SK-N-SH treated with all-trans-retinoic acid at 6 μM for 48 hours (cell line): Measurements from ENCODE around the gene OR52W1.

Experiments
- ATAC-seq: fragments of 200-7000 bp; cut with Tn5 transposase; 3 replicates; pipeline ENCODE4 v1.9.1; 2020; ENCODE audit warnings: mild to moderate bottlenecking, moderate library complexity
- ARNTL ChIP-seq: fragments of 450-650 bp; formaldehyde crosslinking; IDR thresholded peaks from 2 replicates; pipeline ENCODE4 v1.5.0; 2020; ENCODE audit warnings: low read depth, mild to moderate bottlenecking, moderate library complexity, borderline replicate concordance
- BACH2 ChIP-seq: fragments of 250-450 bp; sonication (Bioruptor Pico); IDR thresholded peaks from 2 replicates; pipeline ENCODE4 v1.9.0; 2021; ENCODE audit warnings: mild to moderate bottlenecking, borderline replicate concordance
- CSDC2 ChIP-seq: fragments of 250-450 bp; sonication (Bioruptor Pico); IDR thresholded peaks from 2 replicates; pipeline ENCODE4 v1.5.0; 2020; ENCODE audit warnings: mild to moderate bottlenecking, moderate library complexity
- ESRRG ChIP-seq: fragments of 250-450 bp; sonication (Bioruptor Pico); IDR thresholded peaks from 2 replicates; pipeline ENCODE4 v1.6.1; 2021; ENCODE audit warnings: mild to moderate bottlenecking
- GLIS3 ChIP-seq: fragments of 250-450 bp; sonication (Bioruptor Pico); IDR thresholded peaks from 2 replicates; pipeline ENCODE4 v1.5.0; 2020; ENCODE audit warnings: mild to moderate bottlenecking, moderate library complexity
- ISL1 ChIP-seq: fragments of 250-450 bp; sonication (Bioruptor Pico); IDR thresholded peaks from 2 replicates; pipeline ENCODE4 v2.1.2; 2022; ENCODE audit warnings: mild to moderate bottlenecking, moderate library complexity
- OSR1 ChIP-seq: fragments of 250-450 bp; sonication (Bioruptor Pico); IDR thresholded peaks from 2 replicates; pipeline ENCODE4 v1.8.0; 2022; ENCODE audit warnings: moderate library complexity, mild to moderate bottlenecking, inconsistent platforms
- PPARA ChIP-seq: fragments of 250-450 bp; sonication (Bioruptor Pico); IDR thresholded peaks from 2 replicates; pipeline ENCODE4 v1.5.0; 2020; ENCODE audit warnings: mild to moderate bottlenecking, borderline replicate concordance
- RARB ChIP-seq: fragments of 250-450 bp; sonication (Bioruptor Pico); IDR thresholded peaks from 2 replicates; pipeline ENCODE4 v1.8.0; 2021; ENCODE audit warnings: mild to moderate bottlenecking, moderate library complexity
- SNAI2 ChIP-seq: fragments of 250-450 bp; sonication (Bioruptor Pico); IDR thresholded peaks from 2 replicates; pipeline ENCODE4 v1.5.0; 2020; ENCODE audit warnings: mild to moderate bottlenecking, moderate library complexity
- TCF4 ChIP-seq: fragments of 250-450 bp; sonication (Bioruptor Pico); IDR thresholded peaks from 2 replicates; pipeline ENCODE4 v1.8.0; 2021; ENCODE audit warnings: mild to moderate bottlenecking, moderate library complexity, borderline replicate concordance
- TOX ChIP-seq: fragments of 250-450 bp; sonication (Bioruptor Pico); IDR thresholded peaks from 2 replicates; pipeline ENCODE4 v1.8.0; 2021; ENCODE audit warnings: mild to moderate bottlenecking, moderate library complexity, borderline replicate concordance
- ZC3H10 ChIP-seq: fragments of 250-450 bp; sonication (Bioruptor Pico); IDR thresholded peaks from 2 replicates; pipeline ENCODE4 v1.5.1; 2021; ENCODE audit warnings: mild to moderate bottlenecking, moderate library complexity
- ZFP3 ChIP-seq: fragments of 250-450 bp; sonication (Bioruptor Pico); IDR thresholded peaks from 2 replicates; pipeline ENCODE4 v1.5.0; 2020; ENCODE audit warnings: mild to moderate bottlenecking, moderate library complexity
- ZFP30 ChIP-seq: fragments of 450-650 bp; formaldehyde crosslinking; IDR thresholded peaks from 2 replicates; pipeline ENCODE4 v1.5.0; 2022; ENCODE audit warnings: mild to moderate bottlenecking, moderate library complexity
- ZNF565 ChIP-seq: fragments of 450-650 bp; formaldehyde crosslinking; conservative IDR thresholded peaks from 2 replicates; pipeline ENCODE4 v1.5.0; 2020; ENCODE audit warnings: low read depth, mild to moderate bottlenecking, moderate library complexity
- ZNF70 ChIP-seq: fragments of 450-650 bp; formaldehyde crosslinking; IDR thresholded peaks from 2 replicates; pipeline ENCODE4 v1.5.0; 2020; ENCODE audit warnings: mild to moderate bottlenecking, moderate library complexity
- ZNF8 ChIP-seq: fragments of 450-650 bp; formaldehyde crosslinking; IDR thresholded peaks from 2 replicates; pipeline ENCODE4 v1.5.0; 2020; ENCODE audit warnings: mild to moderate bottlenecking, moderate library complexity
- TF ChIP-seq, protein P1 (sequence below): fragments of 250-450 bp; sonication (Bioruptor Pico); IDR thresholded peaks from 2 replicates; pipeline ENCODE4 v1.5.1; 2021; ENCODE audit warnings: mild to moderate bottlenecking, moderate library complexity
- TF ChIP-seq, protein P2 (sequence below): fragments of 250-450 bp; sonication (Bioruptor Pico); IDR thresholded peaks from 2 replicates; pipeline ENCODE4 v1.5.0; 2020; ENCODE audit warnings: mild to moderate bottlenecking, moderate library complexity
- TF ChIP-seq, protein P3 (sequence below): fragments of 250-450 bp; sonication (Bioruptor Pico); IDR thresholded peaks from 2 replicates; pipeline ENCODE4 v1.8.0; 2020; ENCODE audit warnings: mild to moderate bottlenecking, moderate library complexity, borderline replicate concordance
- TF ChIP-seq, protein P4 (sequence below): fragments of 250-450 bp; sonication (Bioruptor Pico); IDR thresholded peaks from 2 replicates; pipeline ENCODE4 v1.8.0; 2021; ENCODE audit warnings: low read depth, mild to moderate bottlenecking, moderate library complexity, borderline replicate concordance

OR52W1 gene, protein sequence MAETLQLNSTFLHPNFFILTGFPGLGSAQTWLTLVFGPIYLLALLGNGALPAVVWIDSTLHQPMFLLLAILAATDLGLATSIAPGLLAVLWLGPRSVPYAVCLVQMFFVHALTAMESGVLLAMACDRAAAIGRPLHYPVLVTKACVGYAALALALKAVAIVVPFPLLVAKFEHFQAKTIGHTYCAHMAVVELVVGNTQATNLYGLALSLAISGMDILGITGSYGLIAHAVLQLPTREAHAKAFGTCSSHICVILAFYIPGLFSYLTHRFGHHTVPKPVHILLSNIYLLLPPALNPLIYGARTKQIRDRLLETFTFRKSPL

DNA sequence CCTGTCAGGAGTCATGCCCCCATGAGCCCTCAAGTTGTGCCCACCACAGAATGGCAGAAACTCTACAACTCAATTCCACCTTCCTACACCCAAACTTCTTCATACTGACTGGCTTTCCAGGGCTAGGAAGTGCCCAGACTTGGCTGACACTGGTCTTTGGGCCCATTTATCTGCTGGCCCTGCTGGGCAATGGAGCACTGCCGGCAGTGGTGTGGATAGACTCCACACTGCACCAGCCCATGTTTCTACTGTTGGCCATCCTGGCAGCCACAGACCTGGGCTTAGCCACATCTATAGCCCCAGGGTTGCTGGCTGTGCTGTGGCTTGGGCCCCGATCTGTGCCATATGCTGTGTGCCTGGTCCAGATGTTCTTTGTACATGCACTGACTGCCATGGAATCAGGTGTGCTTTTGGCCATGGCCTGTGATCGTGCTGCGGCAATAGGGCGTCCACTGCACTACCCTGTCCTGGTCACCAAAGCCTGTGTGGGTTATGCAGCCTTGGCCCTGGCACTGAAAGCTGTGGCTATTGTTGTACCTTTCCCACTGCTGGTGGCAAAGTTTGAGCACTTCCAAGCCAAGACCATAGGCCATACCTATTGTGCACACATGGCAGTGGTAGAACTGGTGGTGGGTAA lies at the start of gene OR52W1:
Gene OR52W1, plus strand, starts transcription at position 51 of the 637 bp plus-strand sequence. Its CDS starts 0 bp downstream, at position 51.
- ATAC-seq: no peak
- TF ChIP-seq ESRRG (CRISPR knock-in tag): no peak
- TF ChIP-seq, protein P1, sequence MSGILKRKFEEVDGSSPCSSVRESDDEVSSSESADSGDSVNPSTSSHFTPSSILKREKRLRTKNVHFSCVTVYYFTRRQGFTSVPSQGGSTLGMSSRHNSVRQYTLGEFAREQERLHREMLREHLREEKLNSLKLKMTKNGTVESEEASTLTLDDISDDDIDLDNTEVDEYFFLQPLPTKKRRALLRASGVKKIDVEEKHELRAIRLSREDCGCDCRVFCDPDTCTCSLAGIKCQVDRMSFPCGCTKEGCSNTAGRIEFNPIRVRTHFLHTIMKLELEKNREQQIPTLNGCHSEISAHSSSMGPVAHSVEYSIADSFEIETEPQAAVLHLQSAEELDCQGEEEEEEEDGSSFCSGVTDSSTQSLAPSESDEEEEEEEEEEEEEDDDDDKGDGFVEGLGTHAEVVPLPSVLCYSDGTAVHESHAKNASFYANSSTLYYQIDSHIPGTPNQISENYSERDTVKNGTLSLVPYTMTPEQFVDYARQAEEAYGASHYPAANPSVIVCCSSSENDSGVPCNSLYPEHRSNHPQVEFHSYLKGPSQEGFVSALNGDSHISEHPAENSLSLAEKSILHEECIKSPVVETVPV (CRISPR knock-in tag): no peak
- no peak for TF ChIP-seq PPARA (CRISPR knock-in tag)
- TF ChIP-seq, protein P2, sequence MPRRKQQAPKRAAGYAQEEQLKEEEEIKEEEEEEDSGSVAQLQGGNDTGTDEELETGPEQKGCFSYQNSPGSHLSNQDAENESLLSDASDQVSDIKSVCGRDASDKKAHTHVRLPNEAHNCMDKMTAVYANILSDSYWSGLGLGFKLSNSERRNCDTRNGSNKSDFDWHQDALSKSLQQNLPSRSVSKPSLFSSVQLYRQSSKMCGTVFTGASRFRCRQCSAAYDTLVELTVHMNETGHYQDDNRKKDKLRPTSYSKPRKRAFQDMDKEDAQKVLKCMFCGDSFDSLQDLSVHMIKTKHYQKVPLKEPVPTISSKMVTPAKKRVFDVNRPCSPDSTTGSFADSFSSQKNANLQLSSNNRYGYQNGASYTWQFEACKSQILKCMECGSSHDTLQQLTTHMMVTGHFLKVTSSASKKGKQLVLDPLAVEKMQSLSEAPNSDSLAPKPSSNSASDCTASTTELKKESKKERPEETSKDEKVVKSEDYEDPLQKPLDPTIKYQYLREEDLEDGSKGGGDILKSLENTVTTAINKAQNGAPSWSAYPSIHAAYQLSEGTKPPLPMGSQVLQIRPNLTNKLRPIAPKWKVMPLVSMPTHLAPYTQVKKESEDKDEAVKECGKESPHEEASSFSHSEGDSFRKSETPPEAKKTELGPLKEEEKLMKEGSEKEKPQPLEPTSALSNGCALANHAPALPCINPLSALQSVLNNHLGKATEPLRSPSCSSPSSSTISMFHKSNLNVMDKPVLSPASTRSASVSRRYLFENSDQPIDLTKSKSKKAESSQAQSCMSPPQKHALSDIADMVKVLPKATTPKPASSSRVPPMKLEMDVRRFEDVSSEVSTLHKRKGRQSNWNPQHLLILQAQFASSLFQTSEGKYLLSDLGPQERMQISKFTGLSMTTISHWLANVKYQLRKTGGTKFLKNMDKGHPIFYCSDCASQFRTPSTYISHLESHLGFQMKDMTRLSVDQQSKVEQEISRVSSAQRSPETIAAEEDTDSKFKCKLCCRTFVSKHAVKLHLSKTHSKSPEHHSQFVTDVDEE (CRISPR knock-in tag): no peak
- TF ChIP-seq TOX (CRISPR knock-in tag): no peak
- no peak for TF ChIP-seq OSR1 (CRISPR knock-in tag)
- TF ChIP-seq GLIS3 (CRISPR knock-in tag): no peak
- no peak for TF ChIP-seq CSDC2 (CRISPR knock-in tag)
- no peak for TF ChIP-seq ARNTL
- TF ChIP-seq RARB (CRISPR knock-in tag): no peak
- TF ChIP-seq ZNF70 (CRISPR knock-in tag): no peak
- TF ChIP-seq, protein P3, sequence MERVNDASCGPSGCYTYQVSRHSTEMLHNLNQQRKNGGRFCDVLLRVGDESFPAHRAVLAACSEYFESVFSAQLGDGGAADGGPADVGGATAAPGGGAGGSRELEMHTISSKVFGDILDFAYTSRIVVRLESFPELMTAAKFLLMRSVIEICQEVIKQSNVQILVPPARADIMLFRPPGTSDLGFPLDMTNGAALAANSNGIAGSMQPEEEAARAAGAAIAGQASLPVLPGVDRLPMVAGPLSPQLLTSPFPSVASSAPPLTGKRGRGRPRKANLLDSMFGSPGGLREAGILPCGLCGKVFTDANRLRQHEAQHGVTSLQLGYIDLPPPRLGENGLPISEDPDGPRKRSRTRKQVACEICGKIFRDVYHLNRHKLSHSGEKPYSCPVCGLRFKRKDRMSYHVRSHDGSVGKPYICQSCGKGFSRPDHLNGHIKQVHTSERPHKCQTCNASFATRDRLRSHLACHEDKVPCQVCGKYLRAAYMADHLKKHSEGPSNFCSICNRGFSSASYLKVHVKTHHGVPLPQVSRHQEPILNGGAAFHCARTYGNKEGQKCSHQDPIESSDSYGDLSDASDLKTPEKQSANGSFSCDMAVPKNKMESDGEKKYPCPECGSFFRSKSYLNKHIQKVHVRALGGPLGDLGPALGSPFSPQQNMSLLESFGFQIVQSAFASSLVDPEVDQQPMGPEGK (CRISPR knock-in tag): no peak
- TF ChIP-seq ZNF565 (CRISPR knock-in tag): no peak
- TF ChIP-seq, protein P4, sequence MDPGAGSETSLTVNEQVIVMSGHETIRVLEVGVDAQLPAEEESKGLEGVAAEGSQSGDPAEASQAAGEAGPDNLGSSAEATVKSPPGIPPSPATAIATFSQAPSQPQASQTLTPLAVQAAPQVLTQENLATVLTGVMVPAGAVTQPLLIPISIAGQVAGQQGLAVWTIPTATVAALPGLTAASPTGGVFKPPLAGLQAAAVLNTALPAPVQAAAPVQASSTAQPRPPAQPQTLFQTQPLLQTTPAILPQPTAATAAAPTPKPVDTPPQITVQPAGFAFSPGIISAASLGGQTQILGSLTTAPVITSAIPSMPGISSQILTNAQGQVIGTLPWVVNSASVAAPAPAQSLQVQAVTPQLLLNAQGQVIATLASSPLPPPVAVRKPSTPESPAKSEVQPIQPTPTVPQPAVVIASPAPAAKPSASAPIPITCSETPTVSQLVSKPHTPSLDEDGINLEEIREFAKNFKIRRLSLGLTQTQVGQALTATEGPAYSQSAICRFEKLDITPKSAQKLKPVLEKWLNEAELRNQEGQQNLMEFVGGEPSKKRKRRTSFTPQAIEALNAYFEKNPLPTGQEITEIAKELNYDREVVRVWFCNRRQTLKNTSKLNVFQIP (CRISPR knock-in tag): no peak
- TF ChIP-seq SNAI2 (CRISPR knock-in tag): no peak
- TF ChIP-seq ZC3H10 (CRISPR knock-in tag): no peak
- no peak for TF ChIP-seq ZFP30 (CRISPR knock-in tag)
- TF ChIP-seq ZNF8 (CRISPR knock-in tag): no peak
- TF ChIP-seq TCF4: no peak
- TF ChIP-seq BACH2 (CRISPR knock-in tag): no peak

DNA sequence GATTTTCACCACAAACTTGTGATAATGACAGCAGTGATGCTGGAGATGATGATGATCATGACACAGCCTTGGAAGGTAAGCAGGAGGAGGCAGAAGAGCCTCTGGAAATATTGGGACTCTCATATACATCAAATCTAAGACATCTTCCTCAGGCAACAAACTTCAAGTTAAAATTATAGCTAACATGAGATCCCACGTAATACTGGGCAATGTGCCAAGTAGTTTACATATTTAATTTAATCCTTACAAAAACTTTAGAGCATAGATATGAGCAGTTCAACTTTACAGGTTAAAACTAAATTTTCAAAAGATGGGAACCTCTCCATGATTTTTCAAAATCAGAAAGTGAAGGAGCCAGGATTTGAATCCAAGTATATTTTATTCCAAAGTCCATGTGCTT lies 47.9 kb upstream of the OR52W1 start:
- TF ChIP-seq ZNF565 (CRISPR knock-in tag) (no peak), ISL1 (CRISPR knock-in tag) (no peak), ZFP3 (CRISPR knock-in tag) (no peak), RARB (CRISPR knock-in tag) (no peak), OSR1 (CRISPR knock-in tag) (no peak), CSDC2 (CRISPR knock-in tag) (no peak), TOX (CRISPR knock-in tag) (no peak), PPARA (CRISPR knock-in tag) (no peak)
- TF ChIP-seq, protein P1 (CRISPR knock-in tag): no peak
- TF ChIP-seq, protein P4 (CRISPR knock-in tag): no peak
- no peak for ATAC-seq
